Right lobe of liver (tissue), 6 donors: ENCODE results near the gene TPGS2. TPM values are rescaled to one million over a fixed set of nuclear protein-coding genes. Genes with fewer than 3 reads are reported as not detected.

Experiments
- ATAC-seq, 4 donors: fragments of 200-7000 bp; cut with Tn5 transposase; one replicate each; pipeline ENCODE4 v1.9.1; 2020; ENCODE audit warnings: mild to moderate bottlenecking in 4 of 4, moderate library complexity in 4 of 4
- DNase-seq, 3 donors: peaks; one replicate each; pipeline ENCODE4 v3.0.0-alpha.2; 2020
- H3K27ac ChIP-seq, 3 donors: fragments of 200-600 bp; one replicate each; pipeline ENCODE4 v1.8.0; 2022
- H3K27me3 ChIP-seq, 2 donors: fragments of 200-600 bp; one replicate each; pipeline ENCODE4 v1.8.0; 2022
- H3K36me3 ChIP-seq, 4 donors: fragments of 200-600 bp; sonication (generic) in 1 of 4; one replicate each; pipeline versions ENCODE4 v1.5.1 to v1.8.0; 2017 to 2022; ENCODE audit warnings: control low read depth in 1 of 4
- H3K4me1 ChIP-seq, 4 donors: fragments of 200-600 bp; sonication (generic) in 1 of 4; one replicate each; pipeline versions ENCODE4 v1.5.1 to v1.8.0; 2017 to 2022; ENCODE audit warnings: control low read depth in 1 of 4
- H3K4me3 ChIP-seq, 3 donors: fragments of 200-600 bp; one replicate each; pipeline ENCODE4 v1.8.0; 2022
- H3K9me3 ChIP-seq, 4 donors: fragments of 200-600 bp; sonication (generic) in 1 of 4; one replicate each; pipeline versions ENCODE4 v1.5.1 to v1.8.0; 2017 to 2022; ENCODE audit warnings: control low read depth in 1 of 4
- CTCF ChIP-seq, 4 donors: fragments of 200-600 bp in 3 of 4; fragments of 450-650 bp in 1 of 4; IDR thresholded peaks; one replicate each; pipeline versions ENCODE4 v1.5.1 to v1.8.0; 2016 to 2022; ENCODE audit warnings: antibody characterized with exemption in 4 of 4, mild to moderate bottlenecking in 2 of 4
- POLR2A ChIP-seq: fragments of 450-650 bp; IDR thresholded peaks from one replicate; pipeline ENCODE4 v1.6.1; 2017; ENCODE audit warnings: antibody characterized with exemption, mild to moderate bottlenecking
- WGBS: methylation state at CpG from one replicate; pipeline ENCODE4 v1.1.6; 2018; ENCODE audit warnings: low coverage, low lambda C conversion rate; ENCODE audit not compliant: insufficient coverage; ENCODE audit errors: missing lambda C conversion rate; 5-methylcytosine and 5-hydroxymethylcytosine counted together
- intact Hi-C, 2 donors: fragments of 100-400 bp; cut with DNase I; formaldehyde crosslinking; loops; one replicate each; pipeline versions ENCODE4 v1.11.2 to v1.14.1; 2022
- total RNA-seq, 6 experiments: library from RNA; depleted of rRNA in 2 of 6; stranded (reverse); fragments of >200 nt in 2 of 6; fragmentation: NEBNext Ultra II Directional in 3 of 6; extraction: Animal tissue kit (Norgen Biotek cat#: 25700) in 3 of 6; gene quantifications; one replicate each; pipeline versions ENCODE4 v1.1.0 to v1.2.4, GENCODE V29; 2016 to 2023
- donor health status: DM: no; HTN: yes; CAD: no.
- donor health status: DM: no; HTN: no; CAD: no.
- donor health status: DM: no; HTN: no; CAD: no.
- donor health status: DM: no; HTN: yes; CAD: no.
- donor health status: DM: no; HTN: yes; CAD: no.

TPGS2 gene
- total RNA-seq, 6 experiments from 2014 or later = 14.0 to 56.2 (median 23.1) TPM

GRCh38 chr18:36772241-36772723 is 56.5 kb downstream of the TPGS2 start:
- Histone ChIP-seq H3K27ac (no peak overlapping the region), H3K4me3 (no peak overlapping the region), H3K9me3 (no peaks in the 10 kb centered on the region), H3K4me1 (no peaks in the 10 kb centered on the region), H3K36me3 (no peaks in the 10 kb centered on the region), H3K27me3 (no peaks in the 10 kb centered on the region)
- ATAC-seq = no peak
- TF ChIP-seq CTCF (IDR thresholded peaks at IDR 0.05) (no peak), POLR2A (no peak)
- intact Hi-C loops = no loop called here
- no peak for DNase-seq
- WGBS = 51% methylated on average over 4 of the region's 4 CpGs

GRCh38 chr18:36771245-36771644 is 57.6 kb downstream of the TPGS2 start:
- TF ChIP-seq POLR2A (no peak), CTCF (IDR thresholded peaks at IDR 0.05) (no peak)
- Histone ChIP-seq H3K36me3 (no peaks in the 10 kb centered on the region), H3K27ac (no peak overlapping the region), H3K4me1 (no peaks in the 10 kb centered on the region), H3K9me3 (no peaks in the 10 kb centered on the region), H3K27me3 (no peaks in the 10 kb centered on the region), H3K4me3 (no peak overlapping the region)
- WGBS = 65% methylated on average over 2 of the region's 4 CpGs
- ATAC-seq = no peak
- intact Hi-C loops = no loop called here
- DNase-seq = no peak

GRCh38 chr18:36770315-36770946 is 58.4 kb downstream of the TPGS2 start:
- Histone ChIP-seq H3K4me1 (no peaks in the 10 kb centered on the region), H3K4me3 (no peak overlapping the region), H3K9me3 (no peaks in the 10 kb centered on the region), H3K36me3 (no peaks in the 10 kb centered on the region), H3K27ac (no peak overlapping the region), H3K27me3 (no peaks in the 10 kb centered on the region)
- no peak for ATAC-seq
- DNase-seq = no peak
- intact Hi-C loops = no loop called here
- TF ChIP-seq CTCF (IDR thresholded peaks at IDR 0.05) = no peak
- 60% methylated on average over 3 of the region's 3 CpGs for WGBS

- Histone ChIP-seq H3K4me3 (no peak overlapping the region), H3K36me3 (no peaks in the 10 kb centered on the region), H3K9me3 (no peaks in the 10 kb centered on the region), H3K27me3 (no peaks in the 10 kb centered on the region), H3K27ac (no peak overlapping the region), H3K4me1 (no peaks in the 10 kb centered on the region)
- intact Hi-C loops = no loop called here
- ATAC-seq (peak; percentile 52 to 63 (median 58)), DNase-seq (peak in 1 of 3 donors; percentile 30)
- peak; percentile 31 to 55 (median 36) for TF ChIP-seq CTCF (IDR thresholded peaks at IDR 0.05)
- no peak for TF ChIP-seq POLR2A
- 61% methylated on average over 4 of the region's 6 CpGs for WGBS
Measured at GRCh38 chr18:36769611-36770314, 59.0 kb downstream of the TPGS2 start.
